Gastrocnemius medialis (tissue), 4 donors: ENCODE results near the gene SCMH1.

Experiments
- CTCF ChIP-seq, 5 experiments: fragments of 450-650 bp in 3 of 5; fragments of 200-600 bp in 2 of 5; sonication (generic) in 2 of 5; IDR thresholded peaks in 4 of 5; conservative IDR thresholded peaks in 1 of 5; 1 replicate in 4 of 5; 2 replicates in 1 of 5; pipeline ENCODE4 v1.5.1; 2016 to 2019; ENCODE audit warnings: antibody characterized with exemption in 5 of 5, mild to moderate bottlenecking in 3 of 5, moderate library complexity in 3 of 5
- POLR2A ChIP-seq, 2 donors: fragments of 450-650 bp; IDR thresholded peaks; one replicate each; pipeline ENCODE4 v1.6.1; 2017; ENCODE audit warnings: antibody characterized with exemption in 2 of 2, mild to moderate bottlenecking in 2 of 2, moderate library complexity in 2 of 2

DNA sequence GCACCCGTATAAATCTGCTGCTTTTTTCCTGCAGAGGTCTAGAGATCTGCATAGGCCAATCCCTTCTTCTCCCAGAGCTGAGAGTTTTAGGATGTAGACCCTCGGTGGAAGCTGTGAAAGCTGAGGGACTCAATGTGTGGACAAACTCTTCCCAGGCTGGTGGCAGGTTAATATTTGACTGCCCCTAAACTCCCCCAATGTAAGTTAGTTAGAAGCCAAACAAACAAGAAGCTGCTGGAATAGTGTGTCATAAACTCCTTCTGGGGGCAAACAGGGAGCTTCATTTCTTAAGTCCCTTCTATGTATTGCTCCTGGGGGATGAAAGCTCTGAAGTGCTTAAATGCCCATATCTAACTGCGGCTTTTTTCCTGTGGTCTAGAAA lies 72.3 kb downstream of the SCMH1 start:
- no peak for TF ChIP-seq CTCF (IDR thresholded peaks at IDR 0.05 in 4 of 5, conservative IDR thresholded peaks at IDR 0.05 in 1 of 5)
- no peak for TF ChIP-seq POLR2A (IDR thresholded peaks at IDR 0.05)
